GM15510 (cell line): Measurements from ENCODE around the gene FAM53B.

Source experiments
- POLR2A ChIP-seq: IDR thresholded peaks from 3 replicates; pipeline ENCODE4 v1.6.1; 2011; ENCODE audit warnings: borderline replicate concordance; ENCODE audit not compliant: insufficient read length; ENCODE audit errors: extremely low read depth

Gene FAM53B, protein sequence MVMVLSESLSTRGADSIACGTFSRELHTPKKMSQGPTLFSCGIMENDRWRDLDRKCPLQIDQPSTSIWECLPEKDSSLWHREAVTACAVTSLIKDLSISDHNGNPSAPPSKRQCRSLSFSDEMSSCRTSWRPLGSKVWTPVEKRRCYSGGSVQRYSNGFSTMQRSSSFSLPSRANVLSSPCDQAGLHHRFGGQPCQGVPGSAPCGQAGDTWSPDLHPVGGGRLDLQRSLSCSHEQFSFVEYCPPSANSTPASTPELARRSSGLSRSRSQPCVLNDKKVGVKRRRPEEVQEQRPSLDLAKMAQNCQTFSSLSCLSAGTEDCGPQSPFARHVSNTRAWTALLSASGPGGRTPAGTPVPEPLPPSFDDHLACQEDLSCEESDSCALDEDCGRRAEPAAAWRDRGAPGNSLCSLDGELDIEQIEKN

DNA sequence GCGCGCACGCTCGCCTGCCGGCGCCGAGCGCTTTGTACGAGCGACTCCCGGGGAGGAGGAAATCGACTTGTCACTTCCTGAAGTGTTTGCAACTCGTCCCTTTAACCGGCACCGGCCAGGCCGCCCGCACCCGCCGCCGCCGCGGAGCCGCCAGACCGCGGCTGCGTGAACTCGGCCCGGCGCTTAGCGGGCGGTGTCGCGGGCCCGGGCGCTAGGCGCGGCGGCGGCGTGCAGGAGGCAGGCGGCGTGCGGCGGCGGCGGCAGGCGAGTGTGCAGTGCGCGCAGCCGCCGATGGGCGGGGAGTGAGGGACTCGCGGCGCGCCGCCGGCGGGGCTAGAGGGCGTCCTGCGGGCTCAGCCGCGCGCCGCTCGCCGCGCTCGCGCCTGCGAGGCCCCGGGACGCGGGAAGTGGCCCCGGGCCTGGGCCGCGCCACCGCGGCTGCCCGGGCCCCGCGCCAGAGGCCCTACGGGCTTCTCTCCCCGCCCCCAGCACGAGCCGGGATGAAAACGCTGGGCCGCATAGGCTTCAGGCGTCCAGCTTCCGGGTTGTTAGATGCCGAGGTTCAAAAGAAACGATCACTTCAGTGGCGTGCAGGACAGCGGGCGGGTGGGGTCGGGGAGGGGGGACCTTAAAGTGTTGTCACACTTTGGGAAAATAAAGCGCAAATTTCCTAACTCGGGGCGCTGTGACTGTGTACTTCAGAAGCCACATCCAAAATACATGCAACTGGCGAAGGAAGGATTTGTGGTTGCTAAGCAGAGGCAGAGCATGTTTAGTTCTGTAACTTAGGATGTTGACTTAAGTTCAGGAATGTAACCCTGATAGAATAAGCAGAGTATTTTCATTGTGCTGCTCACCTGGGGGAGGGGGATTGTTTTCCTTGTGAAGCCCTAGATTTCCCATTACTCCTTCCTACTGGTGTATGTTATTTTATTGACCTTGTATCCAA lies at the start of gene FAM53B:
Gene FAM53B (minus strand): TSS at position 277 of the 949 bp plus-strand sequence. CDS start 37,665 bp downstream, outside the sequence.
- peak; percentile 61 for TF ChIP-seq POLR2A

DNA sequence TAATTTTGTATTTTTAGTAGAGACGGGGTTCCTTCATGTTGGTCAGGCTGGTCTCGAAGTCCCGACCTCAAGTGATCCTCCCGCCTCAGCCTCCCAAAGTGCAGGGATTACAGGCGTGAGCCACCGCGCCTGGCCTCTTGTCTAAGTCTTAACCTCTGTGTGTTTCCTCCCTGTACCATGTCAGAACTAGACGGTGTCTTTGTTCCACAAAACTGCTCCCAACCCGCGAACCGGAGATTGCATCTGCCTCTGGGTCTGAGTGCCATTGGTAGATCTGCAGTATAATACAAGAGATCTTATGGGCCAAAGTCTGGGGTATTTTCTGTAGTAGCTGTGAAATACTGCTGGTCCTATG lies 48.8 kb upstream of the FAM53B start:
- no peak for TF ChIP-seq POLR2A

DNA sequence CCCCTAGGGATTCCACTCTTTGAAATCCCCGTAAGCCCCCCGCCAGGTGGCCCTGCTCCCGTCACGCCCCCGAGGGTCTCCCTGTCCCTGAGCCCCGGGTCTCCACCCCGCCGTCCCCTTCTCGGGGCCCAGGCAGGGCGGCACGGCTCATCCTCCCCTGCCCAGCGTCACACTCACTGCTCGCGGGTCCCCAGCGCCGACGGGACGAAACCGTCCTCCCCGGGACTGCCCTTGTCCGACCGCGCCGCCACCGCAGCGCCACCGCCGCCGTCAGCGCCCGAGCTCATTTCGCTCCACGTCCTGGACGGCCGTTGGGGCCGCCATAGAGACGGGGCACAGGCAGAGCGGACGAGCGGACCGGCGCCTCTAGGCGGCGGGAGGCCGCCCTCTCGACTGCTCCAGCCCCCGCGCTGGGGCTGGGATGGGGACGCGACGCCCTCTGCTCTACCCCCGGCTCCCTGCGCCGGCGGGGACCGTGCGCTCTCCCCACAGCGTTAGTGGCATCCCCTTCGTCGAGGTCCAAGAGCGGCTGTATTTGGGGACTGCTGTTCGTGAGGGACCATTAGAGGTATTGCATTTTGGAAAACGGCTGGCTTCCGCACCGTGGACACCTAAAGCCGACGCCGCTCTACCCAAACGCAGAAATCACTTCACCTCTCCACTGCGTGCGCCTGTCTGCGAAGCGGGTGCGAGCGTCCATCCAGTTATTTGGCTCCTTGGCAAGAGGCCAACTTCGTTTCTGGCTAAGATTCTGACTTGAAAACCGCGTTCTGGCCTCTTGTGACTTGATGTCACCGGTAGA lies 47.6 kb upstream of the FAM53B start, which contains the start of gene EEF1AKMT2:
Gene EEF1AKMT2 (minus strand): TSS at position 341 of the 802 bp plus-strand sequence. CDS start 54 bp downstream, at position 287.
- peak; percentile 91 for TF ChIP-seq POLR2A

DNA sequence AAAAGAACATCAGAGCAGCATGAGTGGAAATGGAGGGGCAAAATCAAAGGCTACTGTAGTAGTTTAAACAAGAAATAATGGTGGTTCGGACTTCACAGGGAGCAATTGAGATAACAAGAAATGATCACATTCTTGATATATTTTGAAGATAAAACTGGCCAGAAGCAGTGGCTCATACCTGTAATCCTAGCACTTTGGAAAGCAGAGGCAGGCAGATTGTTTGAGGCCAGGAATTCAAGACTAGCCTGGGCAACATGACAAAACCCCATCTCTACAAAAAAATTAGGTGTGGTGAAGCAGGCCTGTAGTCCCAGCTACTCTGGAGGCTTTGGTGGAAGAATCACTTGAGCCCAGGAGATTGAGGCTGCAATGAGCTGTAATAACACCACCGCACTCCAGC lies 24.6 kb upstream of the FAM53B start:
- no peak for TF ChIP-seq POLR2A

DNA sequence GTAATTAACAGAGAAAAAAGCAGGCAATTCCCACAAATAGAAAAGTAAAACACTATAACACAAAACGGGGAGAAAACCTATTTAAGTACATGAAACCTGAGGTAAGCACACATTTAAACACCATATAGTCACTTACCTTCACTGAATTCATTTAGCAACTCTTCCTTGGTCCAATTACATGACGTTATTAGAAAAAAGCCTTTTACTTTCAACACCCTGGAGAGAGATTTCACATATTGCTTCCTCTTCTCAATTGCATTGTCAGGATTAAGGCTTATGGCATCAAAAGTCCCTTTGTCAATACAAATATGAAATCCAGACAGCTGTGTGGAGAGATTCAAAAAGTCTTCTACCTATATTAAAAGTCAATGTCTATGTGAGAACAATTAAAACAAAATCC lies 21.1 kb upstream of the FAM53B start:
- no peak for TF ChIP-seq POLR2A

DNA sequence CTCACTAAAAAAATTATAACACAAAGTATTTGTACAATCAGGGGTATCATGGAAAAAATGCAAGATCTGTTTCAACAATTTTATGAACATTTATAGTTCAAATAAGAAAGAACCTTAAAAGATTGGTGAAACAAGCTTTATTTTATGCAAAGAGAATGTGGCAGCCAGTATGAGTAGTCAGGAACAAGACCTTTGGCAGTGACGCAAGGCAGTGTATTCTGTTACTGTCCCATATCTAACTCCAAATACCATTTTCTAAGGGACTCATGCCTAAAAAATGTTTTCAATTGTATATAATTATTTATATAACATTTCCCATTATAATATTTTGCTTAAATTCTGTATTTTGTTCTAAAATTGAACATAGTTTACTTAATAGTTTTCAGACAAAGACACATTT lies 19.1 kb upstream of the FAM53B start:
- no peak for TF ChIP-seq POLR2A

DNA sequence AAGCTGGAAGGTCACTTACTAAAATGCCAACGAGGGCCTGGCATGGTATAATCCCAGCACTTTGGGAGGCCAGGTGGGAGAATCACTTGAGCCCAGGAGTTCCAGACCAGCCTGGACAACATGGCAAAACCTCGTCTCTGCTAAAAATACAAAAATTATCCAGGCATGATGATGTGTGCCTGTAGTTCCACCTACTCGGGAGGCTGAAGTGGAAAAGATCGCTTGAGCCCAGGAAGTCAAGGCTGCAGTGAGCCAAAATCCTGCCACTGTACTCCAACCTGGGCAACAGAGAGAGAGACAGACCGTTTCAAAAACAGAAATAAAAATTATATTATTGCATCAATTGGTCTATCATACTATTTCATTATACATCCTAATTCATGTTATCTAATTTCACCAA lies 18.1 kb upstream of the FAM53B start:
- no peak for TF ChIP-seq POLR2A

DNA sequence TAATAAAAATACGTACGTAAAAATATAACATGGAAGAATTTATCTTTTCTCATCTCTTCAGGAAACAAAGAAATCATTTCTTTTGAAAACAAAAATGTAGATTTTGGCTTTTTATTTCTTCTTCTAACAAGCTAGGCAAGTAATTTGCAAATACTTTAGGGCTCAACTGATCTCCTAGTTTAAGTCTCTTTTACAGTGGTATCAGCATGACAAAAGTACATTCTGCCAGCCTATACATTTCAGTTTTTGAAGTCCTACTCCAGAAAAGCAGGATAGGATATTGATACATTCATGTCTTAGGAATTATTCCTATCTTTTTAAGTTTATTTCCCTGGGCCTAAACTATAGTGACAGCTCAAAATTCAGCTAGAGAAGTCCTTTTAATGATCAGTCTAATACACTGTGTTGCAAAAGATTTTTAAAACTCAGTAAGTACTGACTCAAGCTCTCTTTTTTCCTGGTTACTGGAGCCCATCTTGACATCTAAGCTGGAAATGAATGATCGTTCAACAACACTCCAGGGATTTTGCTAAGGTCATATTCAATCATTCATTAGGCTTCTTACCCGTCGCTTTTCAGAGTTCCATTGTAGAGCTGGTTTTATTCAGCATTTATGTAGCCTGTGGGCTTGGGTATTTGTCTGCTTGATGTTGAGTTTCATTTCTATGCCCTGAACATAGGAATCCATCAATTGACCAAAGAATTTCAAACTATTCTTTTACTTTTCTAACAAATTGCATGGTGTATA lies 12.2 kb upstream of the FAM53B start:
- TF ChIP-seq POLR2A: no peak

DNA sequence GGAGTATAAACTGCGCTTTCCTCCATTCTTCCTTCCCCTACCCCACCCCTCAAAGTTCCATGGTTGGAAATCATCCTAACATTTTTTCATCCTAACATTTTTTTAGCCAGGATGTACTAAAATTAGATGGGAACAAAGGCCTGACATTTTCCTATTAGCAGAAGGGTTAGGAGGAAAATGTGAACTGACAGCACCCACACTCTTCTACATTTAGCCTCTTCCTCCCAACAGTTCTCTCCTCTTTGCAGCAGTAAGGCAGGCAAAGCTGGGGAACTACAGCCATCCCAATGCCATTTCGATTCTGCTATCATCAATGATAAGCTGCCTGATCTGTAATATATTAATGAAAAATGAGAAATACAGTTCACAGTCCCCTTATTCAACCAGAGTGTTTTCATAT lies 11.4 kb upstream of the FAM53B start:
- TF ChIP-seq POLR2A: no peak

DNA sequence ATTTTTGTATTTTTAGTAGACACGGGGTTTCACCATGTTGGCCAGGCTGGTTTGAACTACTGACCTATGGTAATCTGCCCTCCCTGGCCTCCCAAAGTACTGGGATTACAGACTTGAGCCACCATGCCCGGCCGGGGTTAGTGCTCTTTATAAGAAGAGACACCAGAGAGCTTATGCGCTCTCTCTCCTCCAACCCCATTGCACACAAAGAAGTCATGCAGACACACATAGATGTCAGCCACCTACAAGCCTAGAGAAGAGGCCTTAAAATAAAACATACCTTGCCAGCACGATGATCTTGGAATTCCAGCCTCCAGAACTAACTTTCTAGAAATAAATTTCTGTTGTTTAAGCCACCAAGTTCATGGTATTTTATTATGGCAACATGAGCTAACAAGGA lies 10.0 kb upstream of the FAM53B start:
- TF ChIP-seq POLR2A: no peak

DNA sequence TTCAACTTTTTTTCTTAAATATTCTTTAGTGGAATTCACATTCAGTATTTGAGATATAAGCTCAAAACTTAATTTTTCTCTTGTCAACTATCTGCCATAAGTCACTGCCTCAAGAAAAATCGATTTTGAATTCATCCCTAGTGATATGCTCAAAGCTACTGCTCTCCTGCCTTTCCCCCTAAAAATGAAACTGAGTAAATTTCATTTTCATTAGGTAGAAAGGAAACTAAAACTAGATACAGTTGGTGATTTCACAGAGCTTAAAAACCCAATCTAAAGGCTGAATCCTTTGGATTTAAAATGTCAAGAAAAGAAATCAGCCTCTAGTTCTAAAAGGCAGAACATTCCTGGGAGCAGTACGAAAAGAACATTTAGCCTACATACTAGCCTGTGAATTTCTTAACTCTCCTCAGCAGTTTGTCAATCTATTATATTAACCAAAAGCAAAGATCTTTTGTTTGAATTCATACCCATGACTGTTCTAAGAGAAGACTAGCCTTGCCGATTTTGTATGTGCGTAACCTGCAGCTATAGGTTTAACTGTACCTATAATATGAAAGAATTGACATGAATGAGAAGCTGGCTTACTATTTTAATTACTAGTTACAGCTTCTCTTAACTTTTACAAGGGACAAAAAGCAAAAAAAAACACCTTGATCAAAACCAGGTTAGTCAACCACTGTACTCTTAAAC lies 4.9 kb upstream of the FAM53B start:
- no peak for TF ChIP-seq POLR2A

DNA sequence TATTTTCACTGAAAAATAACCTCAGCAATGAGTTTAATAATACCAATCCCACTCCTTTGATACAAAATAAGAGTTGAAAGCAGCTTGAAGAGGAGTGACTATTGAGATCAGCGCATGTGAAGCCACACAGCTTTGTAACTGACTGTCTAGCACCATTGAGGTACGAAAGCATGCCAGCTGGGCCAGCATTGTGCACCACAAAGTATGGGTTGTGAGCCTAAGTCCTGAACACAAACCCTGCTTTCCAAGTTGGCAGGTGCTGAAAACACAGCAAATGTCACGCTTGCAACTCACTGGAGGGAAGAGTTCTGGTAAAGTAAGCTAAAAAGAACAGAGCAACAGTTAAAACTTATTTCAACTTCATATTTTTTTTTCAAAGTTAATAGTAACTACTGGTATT lies 4.0 kb upstream of the FAM53B start:
- TF ChIP-seq POLR2A: no peak

DNA sequence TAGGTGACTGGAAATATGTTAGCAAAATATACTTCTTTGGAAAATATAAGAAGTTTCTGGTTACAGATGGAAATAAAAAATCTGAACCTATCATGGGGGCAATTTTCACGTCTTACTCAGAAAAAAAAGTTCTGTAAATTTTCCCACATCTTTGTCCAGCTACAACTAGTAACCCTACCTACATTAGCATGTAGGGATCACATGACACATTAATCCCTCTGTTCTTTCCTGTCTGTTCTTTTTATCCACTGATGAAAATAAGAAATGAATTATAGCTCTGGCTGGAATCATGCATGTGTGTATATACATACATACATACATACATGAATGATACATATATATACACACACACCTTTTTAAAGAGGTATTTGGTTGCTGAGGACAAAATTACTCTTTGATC lies 3.6 kb upstream of the FAM53B start:
- TF ChIP-seq POLR2A: no peak
